GM12878 (cell line): ENCODE data around the gene TBC1D5.

Source experiments
- EZH2 ChIP-seq: IDR thresholded peaks from 2 replicates; pipeline ENCODE4 v1.6.1; 2012; ENCODE audit warnings: low read depth, mild to moderate bottlenecking, control low read depth, inconsistent platforms, low read length, borderline replicate concordance; ENCODE audit not compliant: control insufficient read depth
- FOXK2 ChIP-seq: fragments of 450-650 bp; IDR thresholded peaks from 2 replicates; pipeline ENCODE4 v1.6.1; 2017; ENCODE audit warnings: mild to moderate bottlenecking, moderate library complexity
- FOXM1 ChIP-seq: IDR thresholded peaks from 2 replicates; pipeline ENCODE4 v1.6.1; 2012; ENCODE audit warnings: low read depth, mild to moderate bottlenecking, inconsistent platforms, low read length, moderate library complexity
- GABPA ChIP-seq: IDR thresholded peaks from 2 replicates; pipeline ENCODE4 v1.6.1; 2014; ENCODE audit warnings: antibody characterized with exemption, low read depth, mild to moderate bottlenecking, inconsistent platforms
- NR2F1 ChIP-seq: fragments of 450-650 bp; conservative IDR thresholded peaks from 2 replicates; pipeline ENCODE4 v1.6.1; 2017; ENCODE audit warnings: mild to moderate bottlenecking
- POLR2A ChIP-seq: IDR thresholded peaks from 2 replicates; pipeline ENCODE4 v1.6.1; 2011; ENCODE audit warnings: low read depth, mild to moderate bottlenecking, low read length
- POLR2AphosphoS2 ChIP-seq: IDR thresholded peaks from 2 replicates; pipeline ENCODE4 v1.6.1; 2011; ENCODE audit warnings: low read depth, mild to moderate bottlenecking, low read length, improper control_type of control experiment, moderate library complexity
- TAF1 ChIP-seq: IDR thresholded peaks from 2 replicates; pipeline ENCODE4 v1.6.1; 2011; ENCODE audit warnings: mild to moderate bottlenecking, low read depth, low read length, borderline replicate concordance
- TF ChIP-seq, protein P1 (sequence below), 3 experiments: IDR thresholded peaks in 2 of 3; conservative IDR thresholded peaks in 1 of 3; 2 replicates each; pipeline ENCODE4 v1.5.1; 2011; ENCODE audit warnings: low read depth in 3 of 3, low read length in 3 of 3, mild to moderate bottlenecking in 3 of 3, control low read depth in 2 of 3, moderate library complexity in 2 of 3, inconsistent platforms in 1 of 3, mixed read lengths in 1 of 3; ENCODE audit not compliant: control insufficient read depth in 2 of 3, insufficient read depth in 1 of 3; ENCODE audit errors: extremely low read depth in 1 of 3

DNA sequence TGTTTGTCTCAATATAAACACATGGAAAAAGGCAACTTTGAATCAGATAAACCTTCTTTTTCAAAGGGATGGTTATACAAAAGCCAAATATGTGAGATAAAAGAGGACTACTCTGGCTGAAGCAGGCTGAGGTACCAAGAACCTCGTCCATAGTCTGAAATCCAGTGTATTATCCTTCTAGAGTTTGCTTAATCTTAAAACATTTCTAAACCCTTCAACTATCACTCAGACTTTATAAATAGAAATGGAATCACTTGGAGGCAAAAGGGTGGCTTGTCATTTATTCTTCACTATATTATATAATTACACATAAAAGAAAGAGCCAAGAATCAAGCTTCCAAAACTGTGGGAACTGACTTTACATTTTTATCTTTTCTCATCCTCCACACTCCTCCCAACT is 554.1 kb downstream of the TBC1D5 start:
- TF ChIP-seq TAF1: no peak
- no peak for TF ChIP-seq POLR2A
- no peak for TF ChIP-seq EZH2
- no peak for TF ChIP-seq NR2F1
- no peak for TF ChIP-seq POLR2AphosphoS2
- TF ChIP-seq FOXM1: no peak
- TF ChIP-seq, protein P1, sequence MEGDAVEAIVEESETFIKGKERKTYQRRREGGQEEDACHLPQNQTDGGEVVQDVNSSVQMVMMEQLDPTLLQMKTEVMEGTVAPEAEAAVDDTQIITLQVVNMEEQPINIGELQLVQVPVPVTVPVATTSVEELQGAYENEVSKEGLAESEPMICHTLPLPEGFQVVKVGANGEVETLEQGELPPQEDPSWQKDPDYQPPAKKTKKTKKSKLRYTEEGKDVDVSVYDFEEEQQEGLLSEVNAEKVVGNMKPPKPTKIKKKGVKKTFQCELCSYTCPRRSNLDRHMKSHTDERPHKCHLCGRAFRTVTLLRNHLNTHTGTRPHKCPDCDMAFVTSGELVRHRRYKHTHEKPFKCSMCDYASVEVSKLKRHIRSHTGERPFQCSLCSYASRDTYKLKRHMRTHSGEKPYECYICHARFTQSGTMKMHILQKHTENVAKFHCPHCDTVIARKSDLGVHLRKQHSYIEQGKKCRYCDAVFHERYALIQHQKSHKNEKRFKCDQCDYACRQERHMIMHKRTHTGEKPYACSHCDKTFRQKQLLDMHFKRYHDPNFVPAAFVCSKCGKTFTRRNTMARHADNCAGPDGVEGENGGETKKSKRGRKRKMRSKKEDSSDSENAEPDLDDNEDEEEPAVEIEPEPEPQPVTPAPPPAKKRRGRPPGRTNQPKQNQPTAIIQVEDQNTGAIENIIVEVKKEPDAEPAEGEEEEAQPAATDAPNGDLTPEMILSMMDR (IDR thresholded peaks at IDR 0.05 in 2 of 3, conservative IDR thresholded peaks at IDR 0.05 in 1 of 3; ENCODE audit: control insufficient read depth in 2 of 3, extremely low read depth in 1 of 3, insufficient read depth in 1 of 3, low read depth in 3 of 3, low read length in 3 of 3): no peak
- no peak for TF ChIP-seq FOXK2
- TF ChIP-seq GABPA: no peak
